Stimulated activated CD4-positive, alpha-beta T cell treated with anti-CD3 and anti-CD28 coated beads, Interleukin-1b, Interleukin-23, amount 100 ng/mL, for 4 hours (primary cell): Measurements from ENCODE around the gene ABCC3.
"Not testable (repeated sequence)": the region's sequence is repeated elsewhere in the genome, so short reads cannot be mapped to it uniquely, and the experiment has no call there.

ENCODE experiments used
- DNase-seq, 2 donors: peaks; one replicate each; pipeline ENCODE4 v3.0.0-alpha.2; 2020; ENCODE audit warnings: low read depth in 2 of 2

ABCC3 gene

DNA sequence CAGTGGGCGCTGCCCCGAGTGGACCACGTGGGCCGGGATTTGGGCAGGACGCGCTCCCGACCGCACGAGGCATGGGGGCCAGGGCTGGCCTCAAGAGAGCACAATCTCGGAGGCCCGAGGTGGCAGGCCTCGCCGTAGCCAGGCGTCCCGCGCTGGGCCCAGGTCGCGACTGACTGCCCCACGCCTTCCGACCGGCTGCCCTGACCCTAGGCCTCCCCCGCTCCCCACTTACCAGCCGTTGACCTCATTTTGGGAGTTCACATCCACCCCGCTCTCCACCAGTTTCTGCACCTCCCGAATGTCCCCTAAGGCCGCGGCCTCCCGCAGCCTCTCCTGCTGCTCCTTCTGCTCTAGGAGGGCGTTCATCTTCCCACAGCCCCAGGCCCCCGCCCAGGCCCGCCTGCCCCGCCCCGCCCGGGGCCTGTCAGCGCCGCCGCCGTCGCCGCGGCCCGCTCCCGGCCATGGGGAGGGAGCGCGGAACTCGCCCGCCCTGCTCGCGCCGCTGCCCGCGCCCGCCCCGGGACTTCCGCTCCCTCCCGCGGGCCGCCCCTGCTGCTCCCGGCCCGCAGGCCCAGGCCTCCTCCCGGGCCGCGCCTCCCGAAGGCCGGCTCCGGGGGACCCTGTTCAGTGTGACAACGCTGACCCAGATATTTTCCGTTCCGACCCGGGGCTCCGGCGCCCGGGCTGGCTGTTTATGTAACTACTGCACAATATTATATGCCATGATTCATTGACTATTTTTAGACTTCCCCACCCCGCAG lies 72.8 kb downstream of the ABCC3 start, which contains the start of gene ANKRD40:
Gene ANKRD40 (minus strand): TSS at position 626 of the 761 bp plus-strand sequence. CDS start 260 bp downstream, at position 366.
- peak; percentile 80 to 89 for DNase-seq

DNA sequence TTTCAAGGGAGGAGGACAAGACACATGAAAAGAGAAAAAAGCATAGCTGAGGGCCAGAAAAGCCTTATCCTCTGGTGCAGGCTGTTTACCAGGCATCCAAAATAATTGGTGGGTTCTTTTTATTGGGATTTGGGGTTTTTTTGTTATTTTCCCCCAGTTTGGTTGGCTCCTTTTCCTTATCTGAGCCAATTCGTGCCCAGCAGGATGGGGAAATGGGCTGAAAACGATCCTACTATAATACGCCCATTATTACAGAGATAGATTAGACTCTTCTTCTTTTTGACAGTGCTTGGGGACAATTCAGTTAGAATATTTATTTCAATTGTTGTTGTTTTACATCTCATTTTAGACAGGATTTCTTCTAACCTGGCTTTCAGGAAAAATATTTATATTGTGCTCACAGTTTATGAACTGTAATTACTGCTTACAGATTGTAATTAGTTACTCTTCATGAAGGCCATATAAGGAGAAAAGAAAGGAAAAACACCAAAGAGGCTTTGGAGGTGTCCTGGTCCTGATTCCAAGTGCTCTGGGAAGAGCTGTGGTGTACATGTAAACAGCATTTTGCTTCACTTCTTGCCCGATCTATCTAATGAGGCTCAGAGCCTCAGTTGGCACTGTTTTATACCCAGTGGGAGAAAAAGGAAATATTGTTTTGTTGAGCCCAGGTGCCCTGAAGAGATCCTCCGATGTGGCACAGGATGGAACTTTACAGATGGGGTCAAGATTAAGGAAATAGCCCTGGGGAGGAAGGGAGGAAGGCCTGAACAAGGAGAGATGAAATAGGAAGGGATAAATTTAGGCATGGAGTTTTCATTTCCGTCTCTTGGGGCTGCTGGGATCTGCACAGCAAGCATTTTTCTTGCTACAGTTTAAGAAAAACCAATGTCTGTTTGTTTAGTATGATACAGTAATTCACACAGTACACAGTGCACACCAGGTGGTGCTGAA lies 73.6 kb downstream of the ABCC3 start:
- no peak for DNase-seq

DNA sequence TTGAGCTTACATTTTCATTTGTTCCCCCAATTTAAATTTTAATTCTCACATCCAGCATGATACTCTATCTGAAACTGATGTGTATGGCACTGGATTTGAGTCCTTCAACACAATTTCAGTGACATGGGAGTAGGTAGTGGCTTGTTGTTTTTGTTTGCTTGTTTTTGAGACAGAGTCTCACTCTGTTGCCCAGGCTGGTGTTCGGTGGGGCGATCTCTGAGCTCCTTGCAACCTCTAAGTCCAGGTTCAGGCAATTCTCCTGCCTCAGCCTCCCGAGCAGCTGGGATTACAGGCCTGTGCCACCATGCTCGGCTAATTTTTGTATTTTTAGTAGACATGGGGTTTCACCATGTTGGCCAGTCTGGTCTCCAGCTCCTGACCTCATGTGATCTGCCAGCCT lies 74.4 kb downstream of the ABCC3 start:
- DNase-seq = not testable (repeated sequence)

- no peak for DNase-seq
Measured at GRCh38 chr17:50710025-50710424, 75.3 kb downstream of the ABCC3 start.

- no peak for DNase-seq
Measured at GRCh38 chr17:50710650-50711049, 76.0 kb downstream of the ABCC3 start.

DNA sequence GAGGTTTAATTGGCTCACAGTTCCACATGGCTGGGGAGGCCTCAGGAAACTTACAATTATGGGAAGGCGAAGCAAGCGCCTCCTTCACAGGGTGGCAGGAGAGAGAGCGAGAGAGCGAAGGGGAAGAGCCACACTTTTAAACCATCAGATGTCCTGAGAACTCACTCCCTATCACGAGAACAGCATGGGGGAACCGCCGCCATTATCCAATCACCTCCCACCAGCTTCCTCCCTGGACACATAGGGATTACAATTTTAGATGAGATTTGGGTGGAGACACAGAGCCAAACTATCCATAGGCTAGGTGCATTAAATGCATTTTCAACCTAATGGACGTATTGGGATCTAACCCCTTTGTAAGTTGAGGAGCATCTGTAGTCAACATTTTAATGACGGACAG lies 78.0 kb downstream of the ABCC3 start:
- no peak for DNase-seq

DNA sequence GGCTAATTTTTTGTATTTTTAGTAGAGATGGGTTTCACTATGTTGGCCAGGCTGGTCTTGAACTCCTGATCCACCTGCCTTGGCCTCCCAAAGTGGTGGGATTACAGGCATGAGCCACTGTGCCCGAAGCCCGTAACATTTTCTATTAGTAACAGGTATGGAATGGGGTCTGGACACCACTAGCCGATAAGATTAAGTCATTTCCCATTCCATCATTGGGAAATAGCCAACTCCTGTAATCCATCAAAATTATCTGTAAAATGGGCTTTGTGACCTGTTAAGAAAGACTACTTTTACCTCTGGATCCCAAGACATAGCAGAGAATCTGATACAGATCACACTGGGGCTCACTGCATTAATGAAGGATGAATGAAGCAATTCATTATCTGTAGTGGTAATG lies 80.8 kb downstream of the ABCC3 start:
- no peak for DNase-seq

DNA sequence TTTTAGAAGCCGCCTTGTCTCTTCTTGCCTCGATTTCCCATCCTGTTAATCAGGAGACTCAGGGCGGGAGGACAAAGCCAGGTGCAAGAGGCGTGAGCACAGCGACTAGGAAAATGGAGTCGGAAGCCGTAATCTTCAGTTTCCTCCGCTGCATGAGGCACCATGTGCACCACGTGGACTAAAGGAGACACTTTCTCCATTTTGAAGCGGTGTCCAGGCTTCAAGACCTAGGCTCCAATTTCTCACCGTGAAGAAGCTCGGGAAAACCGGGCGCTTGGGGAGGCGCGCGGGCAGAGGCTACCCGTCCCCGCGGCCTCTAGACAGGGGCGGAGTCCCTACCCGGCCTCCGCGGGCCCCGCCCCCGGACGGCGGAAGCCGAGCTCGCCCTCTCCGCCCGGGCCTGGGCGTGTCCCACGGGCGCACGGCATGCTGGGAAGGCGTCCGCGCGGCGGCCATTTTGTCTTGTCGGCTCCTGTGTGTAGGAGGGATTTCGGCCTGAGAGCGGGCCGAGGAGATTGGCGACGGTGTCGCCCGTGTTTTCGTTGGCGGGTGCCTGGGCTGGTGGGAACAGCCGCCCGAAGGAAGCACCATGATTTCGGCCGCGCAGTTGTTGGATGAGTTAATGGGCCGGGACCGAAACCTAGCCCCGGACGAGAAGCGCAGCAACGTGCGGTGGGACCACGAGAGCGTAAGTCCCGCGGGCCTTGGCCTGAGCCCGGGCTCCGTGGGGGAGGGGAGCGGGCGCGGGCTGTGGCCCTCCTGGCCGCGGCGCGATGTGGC lies 84.7 kb downstream of the ABCC3 start, which contains the start of gene LUC7L3:
Gene LUC7L3 (plus strand): TSS at position 460 of the 780 bp plus-strand sequence. CDS start 130 bp downstream, at position 590.
- peak; percentile 86 to 90 for DNase-seq

DNA sequence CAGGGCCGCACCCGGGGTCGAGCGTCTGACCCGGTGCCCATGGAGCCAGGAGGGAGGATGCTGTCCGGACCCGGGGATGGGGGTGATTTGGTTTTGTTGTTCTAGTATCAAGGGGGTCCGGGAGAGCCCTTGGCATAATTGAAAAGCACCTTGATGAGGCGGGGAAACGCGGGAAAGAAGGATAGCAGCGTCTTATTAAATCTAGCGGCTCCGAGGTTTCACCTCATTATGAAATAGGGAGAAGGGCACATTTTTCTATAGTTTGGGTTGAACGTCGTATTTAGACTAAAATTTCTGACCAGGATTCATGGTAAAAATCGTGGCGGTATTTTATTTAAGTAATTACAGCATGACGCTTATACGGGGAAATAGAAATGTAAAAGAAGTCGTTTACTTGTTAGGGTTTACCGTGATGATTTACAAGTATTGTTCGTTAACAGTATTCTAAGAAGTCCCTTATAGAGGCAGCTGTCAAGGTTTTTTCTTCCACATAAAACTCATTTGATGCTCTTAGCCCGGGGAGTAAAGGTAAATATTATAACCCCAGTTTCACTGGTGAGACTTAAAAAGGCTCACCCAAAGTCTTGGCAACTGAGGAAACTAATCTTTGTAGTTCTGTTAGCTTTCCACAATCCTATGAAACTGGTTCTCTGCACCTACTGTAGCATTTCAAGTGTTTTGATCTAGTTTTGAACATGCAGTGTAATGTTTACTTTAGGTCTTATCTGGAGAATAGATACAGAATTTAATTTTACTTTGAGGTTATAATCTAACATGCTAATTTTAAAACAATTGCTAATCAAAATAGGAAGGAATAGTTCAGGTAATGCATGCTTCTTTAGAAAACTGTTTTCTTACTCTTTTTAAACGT lies 85.5 kb downstream of the ABCC3 start:
- no peak for DNase-seq

- no peak for DNase-seq
Measured at GRCh38 chr17:50721194-50722010, 86.7 kb downstream of the ABCC3 start.

DNA sequence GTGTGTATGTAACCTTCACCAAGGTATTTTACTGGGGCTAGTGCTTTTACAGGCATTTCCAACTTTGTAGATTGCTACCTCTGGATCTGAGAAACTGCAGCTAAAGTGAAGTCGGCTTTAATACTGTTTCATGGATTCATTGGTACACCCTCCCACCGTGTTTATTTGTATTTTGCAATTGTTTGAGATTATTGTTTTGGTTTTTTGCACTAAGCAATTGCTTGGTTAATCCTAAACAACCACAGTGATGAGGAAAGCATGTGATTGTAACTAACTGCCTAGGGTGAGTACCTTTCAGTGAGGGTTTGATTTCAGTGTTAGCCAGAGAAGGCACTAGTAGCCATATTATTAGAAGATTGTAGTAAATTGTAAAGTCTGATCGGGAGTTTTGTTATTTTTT lies 88.1 kb downstream of the ABCC3 start:
- no peak for DNase-seq

GRCh38 chr17:50724622-50725021 lies 89.9 kb downstream of the ABCC3 start:
- DNase-seq = not testable (repeated sequence)

DNA sequence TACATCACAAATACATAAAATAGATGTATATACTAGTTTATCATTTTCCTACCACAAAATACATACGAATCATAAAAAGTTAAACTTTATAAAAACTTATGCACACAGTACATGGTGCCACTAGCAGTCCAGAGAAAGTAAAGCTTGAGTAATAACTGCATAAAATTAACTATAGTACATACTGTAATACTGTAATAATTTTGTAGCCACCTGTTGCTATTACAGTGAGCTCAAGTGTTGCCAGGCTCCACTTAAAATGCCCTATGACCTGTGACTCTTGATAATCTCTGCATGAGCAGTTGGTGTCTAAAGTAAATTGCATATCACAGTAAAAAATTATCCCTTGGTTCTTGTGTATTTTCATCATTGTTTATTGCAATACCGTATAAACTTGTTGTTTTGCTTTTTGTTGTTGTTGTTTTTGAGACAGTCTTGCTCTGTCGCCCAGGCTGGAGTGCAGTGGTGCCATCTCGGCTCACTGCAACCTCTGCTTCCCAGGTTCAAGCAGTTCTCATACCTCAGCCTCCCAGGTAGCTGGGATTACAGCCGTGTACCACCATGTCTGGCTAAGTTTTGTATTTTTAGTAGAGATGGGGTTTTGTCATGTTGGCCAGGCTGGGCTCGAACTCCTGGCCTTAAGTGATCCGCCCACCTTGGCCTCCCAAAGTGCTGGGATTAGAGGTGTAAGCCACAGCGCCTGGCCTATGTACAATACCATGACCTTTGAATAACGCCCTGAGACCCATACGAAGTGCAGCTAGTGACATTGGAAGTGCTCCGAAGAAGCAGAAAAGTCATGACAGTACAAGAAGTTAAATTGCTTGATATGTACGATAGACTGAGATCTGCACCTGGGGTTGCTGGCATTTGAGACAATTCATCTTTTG lies 91.3 kb downstream of the ABCC3 start:
- no peak for DNase-seq

GRCh38 chr17:50728112-50728429 lies 93.4 kb downstream of the ABCC3 start:
- DNase-seq = no peak

GRCh38 chr17:50728881-50729765 lies 94.4 kb downstream of the ABCC3 start:
- no peak for DNase-seq

GRCh38 chr17:50731575-50732460 lies 97.1 kb downstream of the ABCC3 start:
- no peak for DNase-seq

- DNase-seq = no peak
Measured at GRCh38 chr17:50735287-50735686, 100.6 kb downstream of the ABCC3 start.
